Measurements from ENCODE around the gene ALS2CL. TPM values are rescaled to one million over a fixed set of nuclear protein-coding genes. Genes with fewer than 3 reads are reported as not detected.

The ALS2CL gene
- total RNA-seq, 1 donor from 2014 or later = 13.5 TPM

- H3K27me3 Mint-ChIP-seq (ENCODE audit: low read depth, unreplicated experiment) = peaks cover 2% of the 10 kb centered on the region
- H3K4me2 ChIP-seq (ENCODE audit: low read length) = no peak overlapping the region
- H3K9me3 ChIP-seq (ENCODE audit: insufficient read depth, low read depth, low read length) = no peaks in the 10 kb centered on the region
- H3K4me3 ChIP-seq (ENCODE audit: insufficient read depth, low read depth, low read length) = no peak overlapping the region
- no peak for FAIRE-seq
- no peak overlapping the region for H3K27ac ChIP-seq (ENCODE audit: low read depth, low read length)
- no peaks in the 10 kb centered on the region for H3K36me3 Mint-ChIP-seq (ENCODE audit: low read depth, unreplicated experiment)
- no peaks in the 10 kb centered on the region for H3K36me3 ChIP-seq (ENCODE audit: insufficient read depth, low read length)
- TF ChIP-seq EZH2 (IDR thresholded peaks at IDR 0.05; ENCODE audit: insufficient read depth, low read length) = no peak
- TF ChIP-seq, protein P1, sequence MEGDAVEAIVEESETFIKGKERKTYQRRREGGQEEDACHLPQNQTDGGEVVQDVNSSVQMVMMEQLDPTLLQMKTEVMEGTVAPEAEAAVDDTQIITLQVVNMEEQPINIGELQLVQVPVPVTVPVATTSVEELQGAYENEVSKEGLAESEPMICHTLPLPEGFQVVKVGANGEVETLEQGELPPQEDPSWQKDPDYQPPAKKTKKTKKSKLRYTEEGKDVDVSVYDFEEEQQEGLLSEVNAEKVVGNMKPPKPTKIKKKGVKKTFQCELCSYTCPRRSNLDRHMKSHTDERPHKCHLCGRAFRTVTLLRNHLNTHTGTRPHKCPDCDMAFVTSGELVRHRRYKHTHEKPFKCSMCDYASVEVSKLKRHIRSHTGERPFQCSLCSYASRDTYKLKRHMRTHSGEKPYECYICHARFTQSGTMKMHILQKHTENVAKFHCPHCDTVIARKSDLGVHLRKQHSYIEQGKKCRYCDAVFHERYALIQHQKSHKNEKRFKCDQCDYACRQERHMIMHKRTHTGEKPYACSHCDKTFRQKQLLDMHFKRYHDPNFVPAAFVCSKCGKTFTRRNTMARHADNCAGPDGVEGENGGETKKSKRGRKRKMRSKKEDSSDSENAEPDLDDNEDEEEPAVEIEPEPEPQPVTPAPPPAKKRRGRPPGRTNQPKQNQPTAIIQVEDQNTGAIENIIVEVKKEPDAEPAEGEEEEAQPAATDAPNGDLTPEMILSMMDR (IDR thresholded peaks at IDR 0.05; ENCODE audit: insufficient read depth, low read depth, low read length) = no peak
- peaks cover 9% of the 10 kb centered on the region for H3K27me3 ChIP-seq (ENCODE audit: insufficient read depth, low read length)
- no peak overlapping the region for H3K27ac Mint-ChIP-seq (ENCODE audit: unreplicated experiment)
- H3K4me3 Mint-ChIP-seq (ENCODE audit: unreplicated experiment) = no peak overlapping the region
- no peaks in the 10 kb centered on the region for H4K20me1 ChIP-seq (ENCODE audit: insufficient read depth, low read length)
- no peak overlapping the region for H2AFZ ChIP-seq (ENCODE audit: low read depth, low read length)
- no peak for DNase-seq (ENCODE audit: low read depth)
- H3K4me1 ChIP-seq (ENCODE audit: insufficient read depth, low read length) = no peaks in the 10 kb centered on the region
- no peak overlapping the region for H3K9ac ChIP-seq (ENCODE audit: low read length)
- peaks cover 8% of the 10 kb centered on the region for H3K9me3 Mint-ChIP-seq (ENCODE audit: unreplicated experiment)
- H3K4me1 Mint-ChIP-seq (ENCODE audit: low read depth, unreplicated experiment) = peaks cover 5% of the 10 kb centered on the region
- no peaks in the 10 kb centered on the region for H3K79me2 ChIP-seq (ENCODE audit: insufficient read depth, low read length)
These were observed 42.4 kb downstream of the ALS2CL start for GRCh38 chr3:46651084-46651483.

DNA sequence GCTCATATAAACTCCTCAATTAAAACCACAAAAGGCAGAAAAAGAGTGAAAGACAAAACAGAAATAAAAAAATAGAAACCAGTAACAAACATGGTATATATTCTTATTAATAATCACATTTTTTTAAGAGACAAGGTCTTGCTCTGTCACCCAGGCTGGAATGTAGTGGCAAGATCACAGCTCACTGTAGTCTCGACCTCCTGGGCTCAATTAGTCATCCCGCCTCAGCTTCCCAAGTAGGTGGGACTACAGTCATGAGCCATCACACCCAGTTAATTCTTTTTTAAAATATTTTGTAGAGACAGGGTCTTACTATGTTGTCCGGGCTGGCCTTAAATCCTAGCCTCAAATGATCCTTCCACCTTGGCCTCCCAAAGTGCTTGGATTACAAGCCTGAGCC lies 44.0 kb downstream of the ALS2CL start:
- Histone ChIP-seq H3K9ac (ENCODE audit: low read length) (no peak overlapping the region), H3K79me2 (ENCODE audit: insufficient read depth, low read length) (no peaks in the 10 kb centered on the region), H4K20me1 (ENCODE audit: insufficient read depth, low read length) (no peaks in the 10 kb centered on the region), H3K9me3 (ENCODE audit: insufficient read depth, low read depth, low read length) (no peaks in the 10 kb centered on the region), H3K27ac (ENCODE audit: low read depth, low read length) (no peak overlapping the region), H3K4me3 (ENCODE audit: insufficient read depth, low read depth, low read length) (no peak overlapping the region), H3K36me3 (ENCODE audit: insufficient read depth, low read length) (no peaks in the 10 kb centered on the region), H3K4me2 (ENCODE audit: low read length) (no peak overlapping the region), H3K27me3 (ENCODE audit: insufficient read depth, low read length) (peaks cover 2% of the 10 kb centered on the region), H2AFZ (ENCODE audit: low read depth, low read length) (no peak overlapping the region), H3K4me1 (ENCODE audit: insufficient read depth, low read length) (no peaks in the 10 kb centered on the region)
- Mint-ChIP-seq H3K27me3 (ENCODE audit: low read depth, unreplicated experiment) (peaks cover under 1% of the 10 kb centered on the region), H3K27ac (ENCODE audit: unreplicated experiment) (peak overlapping the region; percentile 44), H3K36me3 (ENCODE audit: low read depth, unreplicated experiment) (no peaks in the 10 kb centered on the region), H3K9me3 (ENCODE audit: unreplicated experiment) (peaks cover 6% of the 10 kb centered on the region), H3K4me3 (ENCODE audit: unreplicated experiment) (no peak overlapping the region), H3K4me1 (ENCODE audit: low read depth, unreplicated experiment) (peaks cover 5% of the 10 kb centered on the region)
- TF ChIP-seq, protein P1 (IDR thresholded peaks at IDR 0.05; ENCODE audit: insufficient read depth, low read depth, low read length) = no peak
- no peak for TF ChIP-seq EZH2 (IDR thresholded peaks at IDR 0.05; ENCODE audit: insufficient read depth, low read length)
- FAIRE-seq (no peak), DNase-seq (ENCODE audit: low read depth) (peak; percentile 9)

- FAIRE-seq = no peak
- Mint-ChIP-seq H3K27ac (ENCODE audit: unreplicated experiment) (no peak overlapping the region), H3K4me1 (ENCODE audit: low read depth, unreplicated experiment) (peaks cover 5% of the 10 kb centered on the region), H3K4me3 (ENCODE audit: unreplicated experiment) (no peak overlapping the region), H3K36me3 (ENCODE audit: low read depth, unreplicated experiment) (no peaks in the 10 kb centered on the region), H3K27me3 (ENCODE audit: low read depth, unreplicated experiment) (peaks cover 3% of the 10 kb centered on the region), H3K9me3 (ENCODE audit: unreplicated experiment) (peaks cover 6% of the 10 kb centered on the region)
- no peaks in the 10 kb centered on the region for H3K36me3 ChIP-seq (ENCODE audit: insufficient read depth, low read length)
- H3K79me2 ChIP-seq (ENCODE audit: insufficient read depth, low read length) = no peaks in the 10 kb centered on the region
- TF ChIP-seq EZH2 (IDR thresholded peaks at IDR 0.05; ENCODE audit: insufficient read depth, low read length) = no peak
- TF ChIP-seq, protein P1 (IDR thresholded peaks at IDR 0.05; ENCODE audit: insufficient read depth, low read depth, low read length) = no peak
- no peak overlapping the region for H3K4me3 ChIP-seq (ENCODE audit: insufficient read depth, low read depth, low read length)
- H3K4me2 ChIP-seq (ENCODE audit: low read length) = no peak overlapping the region
- H3K4me1 ChIP-seq (ENCODE audit: insufficient read depth, low read length) = no peaks in the 10 kb centered on the region
- no peak overlapping the region for H3K9ac ChIP-seq (ENCODE audit: low read length)
- peaks cover 3% of the 10 kb centered on the region for H3K27me3 ChIP-seq (ENCODE audit: insufficient read depth, low read length)
- no peaks in the 10 kb centered on the region for H3K9me3 ChIP-seq (ENCODE audit: insufficient read depth, low read depth, low read length)
- H3K27ac ChIP-seq (ENCODE audit: low read depth, low read length) = no peak overlapping the region
- no peak overlapping the region for H2AFZ ChIP-seq (ENCODE audit: low read depth, low read length)
- DNase-seq (ENCODE audit: low read depth) = no peak
- H4K20me1 ChIP-seq (ENCODE audit: insufficient read depth, low read length) = no peaks in the 10 kb centered on the region
These were observed 45.4 kb downstream of the ALS2CL start for GRCh38 chr3:46648096-46648495.

All from astrocyte (in vitro differentiated cells and primary cell).